NCI-H1048 (cell line): ENCODE measurements around the gene DHX36.

Experiments used
- DNase-seq: peaks from one replicate; lab custom pipeline; 2025; lab: John Stamatoyannopoulos, UW

DHX36 gene

GRCh38 chr3:154323891-154324738 lies at the start of gene DHX36:
TSS of gene DHX36 (minus strand) at chr3:154324487. CDS start at chr3:154324416, 71 bp downstream.
- DNase-seq, result peak; percentile 86

DNA sequence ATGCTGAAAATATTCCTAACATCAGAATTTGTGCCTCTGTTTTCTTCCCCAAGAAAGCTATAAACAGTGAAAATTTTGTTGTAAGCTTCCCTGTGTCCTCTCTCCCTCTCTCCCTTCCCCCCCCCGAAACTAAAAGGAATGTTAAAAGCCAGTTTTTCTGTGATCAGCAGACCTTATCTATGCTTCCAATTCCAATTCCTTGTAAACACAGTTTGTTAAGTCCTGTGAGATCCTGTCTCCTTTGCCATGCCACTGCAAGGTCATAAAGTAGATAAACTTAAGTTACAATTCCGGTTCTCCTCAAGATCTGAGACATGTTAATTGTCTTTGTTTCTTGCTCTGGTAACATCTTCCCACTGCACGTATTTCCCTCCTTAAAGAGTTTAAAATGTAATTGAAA lies 42.9 kb upstream of the DHX36 start:
- no peak for DNase-seq

GRCh38 chr3:154364849-154365248 lies 40.6 kb upstream of the DHX36 start:
- DNase-seq, result no peak

DNA sequence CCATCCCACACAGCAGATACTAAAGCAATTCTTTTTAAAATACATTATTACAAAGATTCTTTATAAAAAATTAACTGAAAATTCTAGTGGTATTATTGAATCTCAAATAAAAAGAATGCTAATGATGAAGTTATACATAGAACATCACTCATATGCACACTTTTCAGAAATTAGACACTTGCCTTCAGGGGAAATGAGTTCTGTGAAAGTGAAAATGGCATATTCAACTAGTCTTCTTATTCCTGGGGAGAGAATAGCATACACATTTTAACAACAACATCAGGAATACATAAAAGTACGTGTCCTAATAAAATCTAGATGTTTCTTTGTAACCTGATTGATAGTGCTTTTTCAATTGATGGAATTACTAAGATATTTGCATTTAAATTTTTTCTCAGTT lies 36.8 kb upstream of the DHX36 start:
- DNase-seq, result no peak

- no peak for DNase-seq
Observed at GRCh38 chr3:154356009-154356408, 31.7 kb upstream of the DHX36 start.

DNA sequence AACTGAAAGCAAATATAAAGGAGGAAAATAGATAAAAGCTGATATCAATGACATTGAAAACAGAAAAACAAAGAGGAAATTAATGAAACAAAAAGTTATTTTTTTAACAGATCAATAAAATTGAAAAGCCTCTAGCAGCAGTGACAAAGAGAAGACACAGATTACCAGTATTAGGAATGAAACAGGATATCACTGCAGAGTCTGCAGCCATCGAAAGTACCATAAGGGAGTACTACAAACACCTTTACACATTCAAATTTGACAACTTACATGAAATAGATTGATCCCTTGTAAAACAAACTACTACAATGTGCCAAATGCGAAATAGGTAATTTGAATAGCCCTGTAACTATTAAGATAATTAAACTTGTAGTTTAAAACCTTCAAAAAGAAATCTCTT lies 24.9 kb upstream of the DHX36 start:
- no peak for DNase-seq

DNA sequence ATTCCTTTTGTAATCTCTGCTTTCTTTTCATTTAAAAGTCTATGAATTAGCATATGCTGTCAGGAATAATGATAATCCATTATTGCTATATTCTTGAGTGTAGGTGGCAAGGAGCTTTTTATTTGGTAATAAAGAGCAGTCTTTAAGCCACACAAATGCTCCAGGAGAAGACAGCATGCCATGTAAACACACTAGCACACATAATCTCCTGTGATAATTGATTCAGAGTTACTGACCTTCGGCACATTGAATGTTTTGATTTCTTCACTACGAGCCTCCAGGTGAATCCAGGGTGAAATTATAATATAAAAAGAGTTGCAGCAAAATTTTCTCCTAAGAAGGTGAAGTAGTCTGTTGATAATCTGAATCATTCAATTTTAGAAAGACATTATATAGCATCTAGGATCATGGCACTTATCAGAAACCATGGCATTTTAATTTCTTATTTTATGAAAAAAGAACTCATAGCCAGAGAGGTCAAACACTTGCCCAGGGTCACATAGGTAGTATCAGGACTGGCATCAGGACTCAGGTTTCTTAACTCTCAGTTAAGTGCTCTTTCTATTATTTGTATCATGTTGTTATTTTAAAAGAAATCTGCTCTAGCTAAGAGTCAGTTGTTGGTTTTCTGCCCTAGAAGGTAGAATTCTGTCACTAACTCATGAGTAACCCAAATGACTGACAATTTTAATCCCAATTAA lies 21.3 kb upstream of the DHX36 start:
- DNase-seq, result no peak

- DNase-seq, result no peak
Observed at GRCh38 chr3:154338570-154338969, 14.3 kb upstream of the DHX36 start.

- no peak for DNase-seq
Observed at GRCh38 chr3:154338008-154338407, 13.7 kb upstream of the DHX36 start.

GRCh38 chr3:154334973-154335420 lies 10.7 kb upstream of the DHX36 start:
- no peak for DNase-seq

GRCh38 chr3:154327871-154328270 lies 3.6 kb upstream of the DHX36 start:
- DNase-seq, result no peak

DNA sequence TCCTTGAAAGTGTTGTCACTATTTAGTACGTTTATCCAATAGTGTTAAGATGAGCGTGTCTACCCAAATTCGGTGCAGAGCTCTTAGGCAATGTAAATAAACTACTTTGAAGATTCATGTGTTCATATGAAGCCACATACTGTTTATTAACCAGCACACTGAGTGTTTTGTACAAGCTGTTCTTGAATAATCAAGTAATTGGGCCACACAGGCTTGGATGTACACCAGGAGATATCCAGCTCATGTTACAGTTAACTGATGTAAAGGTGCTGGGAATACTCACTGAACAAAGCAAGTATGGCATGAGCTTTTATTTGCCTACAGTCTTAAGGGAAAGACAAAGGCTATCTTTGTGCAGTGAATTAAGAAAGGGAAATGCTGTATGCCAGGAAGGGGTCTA lies 632 bp upstream of the DHX36 start:
- peak; percentile 74 for DNase-seq

GRCh38 chr3:154316974-154317767 lies 7.1 kb downstream of the DHX36 start:
- DNase-seq, result no peak

GRCh38 chr3:154314152-154314551 lies 10.1 kb downstream of the DHX36 start:
- DNase-seq, result no peak

DNA sequence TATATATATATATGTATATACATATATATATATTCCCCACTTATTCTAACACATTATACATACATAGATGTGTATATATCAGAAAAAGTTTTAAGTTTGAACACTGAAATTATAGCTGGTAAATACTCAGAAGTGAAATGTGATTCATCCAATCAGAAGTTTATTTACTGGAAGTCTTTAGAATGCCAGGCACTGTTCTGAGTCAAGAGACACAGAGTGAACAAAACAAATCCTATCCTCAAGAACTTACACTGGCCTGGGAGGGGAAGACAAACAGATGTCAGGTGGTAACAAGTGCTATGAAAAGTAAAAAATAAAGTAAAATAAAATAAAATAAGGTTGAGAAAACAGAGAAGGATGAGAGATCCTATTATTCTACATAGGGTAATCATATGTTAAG lies 13.4 kb downstream of the DHX36 start:
- DNase-seq, result no peak

DNA sequence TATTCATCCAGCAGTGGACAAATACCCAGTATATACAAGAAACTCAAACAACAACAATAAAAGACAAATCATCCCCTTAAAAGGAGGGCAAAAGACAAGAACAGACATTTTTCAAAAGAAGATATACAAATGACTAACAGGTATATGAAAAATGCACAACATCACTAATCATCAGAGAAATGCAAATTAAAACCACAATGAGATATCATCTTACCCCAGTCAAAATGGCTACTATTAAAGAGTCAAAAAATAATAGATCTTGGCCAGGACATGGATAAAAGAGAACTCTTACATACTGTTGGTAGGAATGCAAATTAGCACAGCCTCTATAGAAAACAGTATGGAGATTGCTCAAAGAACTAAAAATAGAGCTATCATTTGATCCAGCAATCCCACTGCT lies 16.9 kb downstream of the DHX36 start:
- DNase-seq, result no peak

DNA sequence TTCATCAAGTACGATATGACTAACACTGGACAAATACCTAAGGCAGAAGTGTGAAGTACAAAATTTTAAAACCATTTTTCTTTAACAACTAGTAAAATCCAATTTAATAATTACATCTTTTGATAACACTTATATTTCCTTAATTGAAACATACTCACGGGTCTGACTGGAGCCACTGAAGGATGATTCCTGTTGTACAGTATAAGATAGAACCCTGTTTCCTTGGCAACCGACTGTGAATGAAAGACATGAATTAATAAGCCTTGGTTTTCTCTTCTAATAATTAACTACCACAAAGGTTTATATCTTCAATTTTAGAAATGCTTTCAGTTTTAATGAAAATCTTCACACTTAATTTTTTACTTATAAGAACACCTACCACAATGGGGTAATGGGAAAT lies 19.4 kb downstream of the DHX36 start:
- DNase-seq, result no peak

DNA sequence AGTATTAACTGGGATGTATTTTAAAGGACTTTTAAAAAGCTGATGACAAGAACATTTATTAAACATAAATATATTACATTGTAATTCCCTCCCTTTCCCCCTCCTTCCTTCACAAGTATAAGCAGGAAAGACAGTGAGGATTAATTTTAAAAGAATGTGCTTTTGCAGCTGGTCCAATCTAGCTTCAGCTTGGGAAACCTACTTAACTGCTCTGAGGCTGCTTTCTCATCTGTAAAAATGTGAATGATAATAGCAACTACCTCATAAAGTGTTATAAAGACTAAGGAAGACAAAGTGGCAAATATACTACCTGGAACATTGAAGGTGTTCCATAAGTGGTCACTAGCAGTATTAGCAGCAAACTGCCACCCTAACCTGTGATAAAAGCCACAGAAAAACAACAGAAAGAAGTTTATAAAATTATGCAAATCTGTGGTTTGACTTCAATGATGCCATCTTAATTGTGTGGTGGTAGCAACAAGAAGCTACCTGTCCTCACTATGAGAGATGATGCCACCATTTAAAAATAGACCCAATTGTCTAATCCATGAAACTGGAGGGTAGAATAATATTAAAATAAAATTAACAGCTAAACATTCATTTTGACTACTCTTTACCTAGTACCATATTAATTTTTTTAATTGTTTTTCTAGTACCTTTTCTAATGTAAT lies 20.0 kb downstream of the DHX36 start:
- no peak for DNase-seq

DNA sequence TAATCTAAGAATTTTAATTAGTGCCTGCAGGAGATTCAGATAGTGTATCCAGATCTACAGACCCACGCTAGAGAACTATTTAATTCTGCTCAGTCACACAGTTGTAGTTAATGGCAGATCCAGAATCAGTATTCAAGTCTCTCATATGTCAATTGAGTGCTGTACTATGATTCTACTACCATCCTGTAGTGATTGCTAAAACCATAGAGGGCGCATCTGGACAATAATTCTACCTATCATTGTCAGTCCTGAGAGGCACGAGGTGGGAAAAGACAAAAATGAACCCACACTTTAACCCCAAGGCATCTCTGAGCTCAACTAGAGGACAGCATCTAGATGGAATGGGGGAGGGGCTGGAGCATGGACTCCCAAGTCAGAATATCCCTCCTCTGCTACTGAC lies 22.7 kb downstream of the DHX36 start:
- DNase-seq, result no peak

DNA sequence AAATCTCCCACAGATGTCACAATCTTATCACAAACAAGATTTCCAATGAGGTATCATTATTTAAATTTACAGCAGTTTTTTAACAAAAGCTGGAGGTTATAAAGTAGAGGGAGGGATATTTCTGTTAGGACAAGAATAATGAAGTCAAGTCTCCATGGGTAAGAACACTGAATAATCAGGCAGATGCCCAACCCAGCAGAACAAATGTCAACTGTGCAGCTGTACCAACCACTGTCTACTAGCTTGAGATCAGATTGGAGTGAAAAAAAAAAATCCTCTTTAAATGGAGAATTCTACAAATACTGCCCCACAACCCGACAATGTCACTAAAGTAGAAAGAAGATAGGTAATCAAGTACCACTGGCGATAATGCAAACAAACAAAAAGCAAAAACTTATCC lies 30.3 kb downstream of the DHX36 start:
- no peak for DNase-seq

GRCh38 chr3:154290187-154290586 lies 34.1 kb downstream of the DHX36 start:
- no peak for DNase-seq

GRCh38 chr3:154285221-154285620 lies 39.1 kb downstream of the DHX36 start:
- no peak for DNase-seq
